Trophoblast cell (in vitro differentiated cells and primary cell): ENCODE results near the gene ZNRF2.

Experiments used
- DNase-seq, 2 donors: peaks; one replicate each; pipeline ENCODE4 v3.0.0-alpha.2; 2016
- H2AFZ ChIP-seq: 2 replicates; pipeline ENCODE4 v1.6.1; 2013; ENCODE audit warnings: low read length, moderate library complexity, mild to moderate bottlenecking; ENCODE audit not compliant: insufficient read depth, poor library complexity
- H2AK5ac ChIP-seq: 2 replicates; pipeline ENCODE4 v1.6.1; 2013; ENCODE audit warnings: mild to moderate bottlenecking, low read length
- H2BK120ac ChIP-seq: 2 replicates; pipeline ENCODE4 v1.6.1; 2013; ENCODE audit warnings: low read length, mild to moderate bottlenecking, moderate library complexity; ENCODE audit not compliant: insufficient read depth, poor library complexity
- H2BK12ac ChIP-seq: 2 replicates; pipeline ENCODE4 v1.6.1; 2013; ENCODE audit warnings: mild to moderate bottlenecking, low read length, moderate library complexity
- H2BK5ac ChIP-seq: 2 replicates; pipeline ENCODE4 v1.6.1; 2013; ENCODE audit warnings: low read length, low read depth, moderate library complexity, mild to moderate bottlenecking; ENCODE audit not compliant: poor library complexity
- H3K14ac ChIP-seq: 2 replicates; pipeline ENCODE4 v1.6.1; 2013; ENCODE audit warnings: mild to moderate bottlenecking, low read length
- H3K18ac ChIP-seq: 2 replicates; pipeline ENCODE4 v1.6.1; 2013; ENCODE audit warnings: mild to moderate bottlenecking, low read length
- H3K23ac ChIP-seq: 2 replicates; pipeline ENCODE4 v1.6.1; 2013; ENCODE audit warnings: low read length
- H3K27ac ChIP-seq: 2 replicates; pipeline ENCODE4 v1.5.1; 2013; ENCODE audit warnings: low read depth, mild to moderate bottlenecking, inconsistent platforms, low read length, moderate library complexity
- H3K27me3 ChIP-seq: 2 replicates; pipeline ENCODE4 v1.6.1; 2013; ENCODE audit warnings: inconsistent platforms, mild to moderate bottlenecking, low read length, moderate library complexity; ENCODE audit not compliant: insufficient read depth
- H3K36me3 ChIP-seq, 2 experiments: 1 replicate in 1 of 2; 2 replicates in 1 of 2; pipeline ENCODE4 v1.6.1; 2013; ENCODE audit warnings: low read length in 2 of 2, mild to moderate bottlenecking in 2 of 2, moderate library complexity in 1 of 2; ENCODE audit not compliant: insufficient read depth in 2 of 2, control insufficient read depth in 1 of 2
- H3K4ac ChIP-seq: 2 replicates; pipeline ENCODE4 v1.6.1; 2013; ENCODE audit warnings: low read depth, mild to moderate bottlenecking, low read length, moderate library complexity
- H3K4me1 ChIP-seq, 2 experiments: 1 replicate in 1 of 2; 2 replicates in 1 of 2; pipeline ENCODE4 v1.6.1; 2013; ENCODE audit warnings: low read length in 2 of 2, mild to moderate bottlenecking in 2 of 2, moderate library complexity in 1 of 2; ENCODE audit not compliant: insufficient read depth in 2 of 2, control insufficient read depth in 1 of 2
- H3K4me2 ChIP-seq: 2 replicates; pipeline ENCODE4 v1.6.1; 2013; ENCODE audit warnings: inconsistent platforms, mild to moderate bottlenecking, low read length, moderate library complexity
- H3K4me3 ChIP-seq: 2 replicates; pipeline ENCODE4 v1.5.1; 2013; ENCODE audit warnings: mild to moderate bottlenecking, low read depth, low read length, inconsistent platforms
- H3K79me1 ChIP-seq: one replicate; pipeline ENCODE4 v1.6.1; 2013; ENCODE audit warnings: low read length
- H3K79me2 ChIP-seq: 2 replicates; pipeline ENCODE4 v1.6.1; 2013; ENCODE audit warnings: low read length, mild to moderate bottlenecking; ENCODE audit not compliant: control insufficient read depth, insufficient read depth, poor library complexity
- H3K9ac ChIP-seq: 2 replicates; pipeline ENCODE4 v1.6.1; 2013; ENCODE audit warnings: mild to moderate bottlenecking, low read length
- H3K9me3 ChIP-seq: 2 replicates; pipeline ENCODE4 v1.6.1; 2013; ENCODE audit warnings: low read depth, mild to moderate bottlenecking, control low read depth, inconsistent platforms, low read length; ENCODE audit not compliant: insufficient read depth
- H4K12ac ChIP-seq: 2 replicates; pipeline ENCODE4 v1.6.1; 2013; ENCODE audit warnings: low read depth, mild to moderate bottlenecking, low read length, moderate library complexity
- H4K8ac ChIP-seq: 2 replicates; pipeline ENCODE4 v1.6.1; 2013; ENCODE audit warnings: low read depth, mild to moderate bottlenecking, low read length, moderate library complexity
- H4K91ac ChIP-seq: one replicate; pipeline ENCODE4 v1.6.1; 2013; ENCODE audit warnings: low read depth, mild to moderate bottlenecking, low read length, moderate library complexity
- WGBS: extraction: QIAGEN DNeasy Blood & Tissue Kit; methylation state at CpG from one replicate; pipeline ENCODE4 v1.1.7; 2013; ENCODE audit warnings: missing lambda C conversion rate; ENCODE audit not compliant: insufficient read length, insufficient coverage; ENCODE audit errors: extremely low coverage; 5-methylcytosine and 5-hydroxymethylcytosine counted together

Gene ZNRF2

GRCh38 chr7:30309302-30309701 is 24.9 kb downstream of the ZNRF2 start:
- Histone ChIP-seq H2BK5ac (no peak overlapping the region), H3K27me3 (no peaks in the 10 kb centered on the region), H2BK120ac (no peak overlapping the region), H3K4ac (no peak overlapping the region), H3K27ac (peak overlapping the region; percentile 25), H2BK12ac (no peak overlapping the region), H3K79me2 (peaks cover 9% of the 10 kb centered on the region), H4K12ac (no peak overlapping the region), H3K14ac (no peak overlapping the region), H3K4me3 (no peak overlapping the region), H3K4me2 (no peak overlapping the region), H3K23ac (no peak overlapping the region), H3K9me3 (no peaks in the 10 kb centered on the region), H3K36me3 (no peaks in the 10 kb centered on the region), H3K79me1 (no peaks in the 10 kb centered on the region), H4K91ac (no peak overlapping the region), H2AFZ (no peak overlapping the region), H3K9ac (no peak overlapping the region), H4K8ac (no peak overlapping the region), H3K4me1 (peaks cover 11 to 12% of the 10 kb centered on the region in 2 experiments), H3K18ac (no peak overlapping the region), H2AK5ac (no peak overlapping the region)
- DNase-seq: no peak
- WGBS: no CpG with 5 or more reads among the region's 1 CpG

DNA sequence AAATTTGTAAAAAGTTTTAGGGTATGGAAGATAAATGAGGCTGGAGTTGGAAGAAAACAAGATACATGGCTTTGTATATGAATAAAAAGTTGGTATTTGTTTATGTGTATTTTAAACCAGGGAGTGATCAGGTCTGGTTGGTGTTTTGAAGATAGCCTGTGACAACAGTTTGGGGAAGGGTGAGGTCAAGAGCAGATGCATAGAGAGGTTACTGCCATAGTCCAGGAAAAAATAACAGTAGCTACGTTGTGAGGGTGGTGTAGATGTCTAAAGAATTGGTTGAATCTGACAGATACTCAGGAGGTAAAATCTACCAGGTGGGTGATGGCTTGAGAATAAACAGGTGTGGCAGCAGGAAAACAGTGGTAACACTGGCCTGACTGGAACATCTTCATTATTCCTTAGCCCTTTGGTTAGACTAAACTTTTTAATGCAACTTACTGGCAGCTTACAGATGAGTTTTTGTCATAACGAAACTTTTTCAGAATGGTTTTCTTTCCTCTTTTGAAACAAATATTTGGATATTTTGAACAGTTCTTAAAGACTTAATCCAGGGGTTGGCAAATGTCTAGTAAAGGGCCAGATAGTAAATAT is 25.5 kb downstream of the ZNRF2 start:
- Histone ChIP-seq H3K18ac (no peak overlapping the region), H4K12ac (no peak overlapping the region)
- no CpG with 5 or more reads among the region's 2 CpGs for WGBS

DNA sequence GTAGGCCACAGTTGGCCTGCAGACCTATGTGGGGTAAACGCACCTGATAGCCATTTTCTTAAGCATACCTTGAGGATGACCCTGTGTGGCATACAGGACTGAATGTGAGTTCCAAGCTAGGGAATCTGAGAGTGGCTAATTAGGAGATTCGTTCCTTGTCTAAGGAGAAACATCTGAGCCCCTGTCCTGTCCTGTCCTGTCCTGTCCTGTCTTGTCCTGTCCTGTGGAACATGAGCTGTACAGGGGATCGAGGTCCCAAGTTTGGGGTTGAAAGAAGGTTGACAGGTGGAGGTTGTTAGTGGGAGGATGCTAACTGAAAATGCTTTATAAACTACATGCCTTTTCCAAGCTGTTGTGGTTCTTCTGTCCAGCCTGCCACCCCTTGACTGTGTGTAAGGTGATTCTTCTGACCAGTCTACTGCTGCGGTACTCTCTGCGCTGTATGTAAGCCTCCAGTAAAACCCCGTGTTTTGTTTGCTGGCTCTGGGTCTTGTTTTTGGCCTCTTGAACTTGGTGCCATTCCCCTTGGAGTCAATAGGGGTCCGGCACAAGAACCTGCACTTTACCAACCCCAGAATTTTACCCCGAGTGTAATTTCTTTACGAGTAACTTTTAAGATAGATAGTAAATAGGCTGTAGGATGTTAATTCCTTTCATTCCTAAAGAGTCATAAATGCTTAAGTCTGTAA is 26.4 kb downstream of the ZNRF2 start:
- Histone ChIP-seq H3K18ac (peak overlapping the region; percentile 54), H2AFZ (peak overlapping the region; percentile 3), H3K23ac (peak overlapping the region; percentile 66), H3K9ac (no peak overlapping the region), H3K79me2 (peaks cover 9% of the 10 kb centered on the region), H2BK120ac (no peak overlapping the region), H3K14ac (peak overlapping the region; percentile 34), H3K4me2 (no peak overlapping the region), H4K8ac (no peak overlapping the region), H3K27ac (peak overlapping the region; percentile 10), H2BK12ac (peak overlapping the region; percentile 86), H3K4ac (peak overlapping the region; percentile 71), H3K27me3 (no peaks in the 10 kb centered on the region), H2BK5ac (peak overlapping the region; percentile 27), H3K4me1 (peaks cover 11 to 12% of the 10 kb centered on the region in 2 experiments), H4K91ac (no peak overlapping the region), H3K4me3 (no peak overlapping the region), H4K12ac (no peak overlapping the region), H2AK5ac (peak overlapping the region; percentile 7), H3K36me3 (no peaks in the 10 kb centered on the region), H3K79me1 (no peaks in the 10 kb centered on the region), H3K9me3 (no peaks in the 10 kb centered on the region)
- no peak for DNase-seq
- WGBS: no CpG with 5 or more reads among the region's 9 CpGs

More for the DNA sequence above, 25.5 kb downstream of the ZNRF2 start:
- H4K91ac ChIP-seq: no peak overlapping the region
- peaks cover 9% of the 10 kb centered on the region for H3K79me2 ChIP-seq
- H2AFZ ChIP-seq: no peak overlapping the region
- no peak overlapping the region for H3K4me3 ChIP-seq
- no peak overlapping the region for H2BK12ac ChIP-seq
- H3K9me3 ChIP-seq: no peaks in the 10 kb centered on the region
- no peak overlapping the region for H3K27ac ChIP-seq
- no peak overlapping the region for H2AK5ac ChIP-seq
- H4K8ac ChIP-seq: no peak overlapping the region
- no peak overlapping the region for H2BK120ac ChIP-seq
- H2BK5ac ChIP-seq: no peak overlapping the region
- DNase-seq: no peak
- peak overlapping the region; percentile 15 for H3K4me2 ChIP-seq
- no peak overlapping the region for H3K14ac ChIP-seq
- H3K9ac ChIP-seq: no peak overlapping the region
- no peak overlapping the region for H3K4ac ChIP-seq
- H3K23ac ChIP-seq: no peak overlapping the region
- no peaks in the 10 kb centered on the region for H3K79me1 ChIP-seq
- H3K4me1 ChIP-seq: peaks cover 11 to 12% of the 10 kb centered on the region in 2 experiments
- no peaks in the 10 kb centered on the region for H3K27me3 ChIP-seq
- no peaks in the 10 kb centered on the region for H3K36me3 ChIP-seq

GRCh38 chr7:30312178-30312577 is 27.8 kb downstream of the ZNRF2 start:
- Histone ChIP-seq H3K4me1 (peaks cover 11 to 12% of the 10 kb centered on the region in 2 experiments), H2BK120ac (no peak overlapping the region), H4K91ac (no peak overlapping the region), H2AFZ (no peak overlapping the region), H4K12ac (no peak overlapping the region), H3K9ac (no peak overlapping the region), H3K36me3 (no peaks in the 10 kb centered on the region), H2AK5ac (no peak overlapping the region), H3K27ac (no peak overlapping the region), H4K8ac (no peak overlapping the region), H2BK5ac (no peak overlapping the region), H3K4ac (peak overlapping the region; percentile 10), H3K9me3 (no peaks in the 10 kb centered on the region), H3K18ac (no peak overlapping the region), H3K79me1 (no peaks in the 10 kb centered on the region), H3K23ac (no peak overlapping the region), H2BK12ac (no peak overlapping the region), H3K27me3 (no peaks in the 10 kb centered on the region), H3K4me2 (no peak overlapping the region), H3K4me3 (no peak overlapping the region), H3K14ac (no peak overlapping the region), H3K79me2 (peaks cover 9% of the 10 kb centered on the region)
- DNase-seq: peak in 1 of 2 donors; percentile 18
- no CpG with 5 or more reads among the region's 3 CpGs for WGBS
